HFF-Myc (cell line): ENCODE data around the gene GJA5.

Experiments
- DNase-seq: peaks from one replicate; pipeline ENCODE4 v3.0.0-alpha.2; 2011; ENCODE audit warnings: low read depth; ENCODE audit errors: extremely low read depth
- H3K4me3 ChIP-seq: replicated peaks from 2 replicates; pipeline ENCODE4 v1.5.1; 2011; ENCODE audit warnings: low read depth, mild to moderate bottlenecking, control low read depth, low read length
- TF ChIP-seq, protein P1 (sequence below): IDR thresholded peaks from 2 replicates; pipeline ENCODE4 v1.5.1; 2012; ENCODE audit warnings: mild to moderate bottlenecking, low read depth, low read length, control low read depth; ENCODE audit errors: missing control alignments

Gene GJA5

DNA sequence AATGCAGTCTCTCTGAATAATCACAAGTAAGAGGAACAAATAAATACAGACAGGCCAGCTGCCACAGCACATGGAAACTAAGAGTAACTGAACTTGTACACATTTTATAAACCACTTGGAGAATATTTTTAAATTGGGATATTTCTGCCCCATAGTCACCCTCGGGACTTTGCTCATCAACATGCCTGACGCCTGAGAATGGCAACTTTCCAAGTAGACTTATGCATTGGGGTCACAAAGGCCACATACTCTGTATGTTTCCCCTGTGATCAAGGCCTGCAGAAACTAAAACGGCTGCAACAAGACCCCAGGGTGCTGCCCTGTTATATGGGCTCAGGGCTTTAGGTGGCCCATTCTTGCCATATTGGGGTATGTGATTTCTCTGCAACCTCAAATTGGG is 38.3 kb upstream of the GJA5 start:
- TF ChIP-seq, protein P1, sequence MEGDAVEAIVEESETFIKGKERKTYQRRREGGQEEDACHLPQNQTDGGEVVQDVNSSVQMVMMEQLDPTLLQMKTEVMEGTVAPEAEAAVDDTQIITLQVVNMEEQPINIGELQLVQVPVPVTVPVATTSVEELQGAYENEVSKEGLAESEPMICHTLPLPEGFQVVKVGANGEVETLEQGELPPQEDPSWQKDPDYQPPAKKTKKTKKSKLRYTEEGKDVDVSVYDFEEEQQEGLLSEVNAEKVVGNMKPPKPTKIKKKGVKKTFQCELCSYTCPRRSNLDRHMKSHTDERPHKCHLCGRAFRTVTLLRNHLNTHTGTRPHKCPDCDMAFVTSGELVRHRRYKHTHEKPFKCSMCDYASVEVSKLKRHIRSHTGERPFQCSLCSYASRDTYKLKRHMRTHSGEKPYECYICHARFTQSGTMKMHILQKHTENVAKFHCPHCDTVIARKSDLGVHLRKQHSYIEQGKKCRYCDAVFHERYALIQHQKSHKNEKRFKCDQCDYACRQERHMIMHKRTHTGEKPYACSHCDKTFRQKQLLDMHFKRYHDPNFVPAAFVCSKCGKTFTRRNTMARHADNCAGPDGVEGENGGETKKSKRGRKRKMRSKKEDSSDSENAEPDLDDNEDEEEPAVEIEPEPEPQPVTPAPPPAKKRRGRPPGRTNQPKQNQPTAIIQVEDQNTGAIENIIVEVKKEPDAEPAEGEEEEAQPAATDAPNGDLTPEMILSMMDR: no peak
- H3K4me3 ChIP-seq: no peak overlapping the region
- DNase-seq: no peak

DNA sequence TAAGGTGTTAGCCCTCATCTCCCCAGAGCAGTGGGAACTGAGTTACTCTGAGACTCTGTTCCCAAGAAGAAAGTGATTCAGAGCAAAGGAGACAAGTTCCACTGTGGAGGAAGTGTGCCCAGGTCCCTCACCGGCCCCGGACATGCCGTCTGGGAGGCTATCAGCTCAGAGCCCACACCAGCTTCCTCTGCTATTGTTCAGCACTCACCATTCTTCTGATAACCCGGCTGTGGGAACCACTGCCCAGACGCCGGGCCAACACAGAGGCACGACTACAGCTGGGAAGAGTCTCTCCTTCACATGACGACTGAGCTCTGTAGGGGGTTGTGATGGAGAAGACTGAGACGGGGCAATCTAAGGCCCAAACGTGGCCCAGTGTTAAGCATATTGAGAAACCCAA is 34.2 kb upstream of the GJA5 start:
- DNase-seq: no peak
- TF ChIP-seq, protein P1: no peak
- no peak overlapping the region for H3K4me3 ChIP-seq

DNA sequence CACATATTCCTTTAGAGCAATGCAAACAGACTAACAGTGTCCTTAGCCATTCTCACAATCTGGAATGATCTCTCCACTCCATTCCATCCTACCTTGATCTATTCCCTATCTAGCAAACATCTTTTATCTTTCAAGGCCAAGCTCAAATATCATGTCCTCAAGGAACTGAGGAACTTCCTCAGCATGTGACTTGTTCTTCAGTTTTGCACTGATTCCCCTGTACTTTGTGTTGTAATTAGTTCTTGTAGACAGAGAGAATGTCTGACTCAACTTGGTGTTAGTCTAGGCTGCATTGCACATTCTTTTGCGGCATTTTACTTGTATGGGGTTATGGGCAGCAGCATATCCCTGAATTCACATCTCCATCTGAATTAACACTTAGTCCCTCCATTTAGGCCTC is 31.5 kb upstream of the GJA5 start:
- no peak for DNase-seq
- no peak overlapping the region for H3K4me3 ChIP-seq
- TF ChIP-seq, protein P1: no peak

DNA sequence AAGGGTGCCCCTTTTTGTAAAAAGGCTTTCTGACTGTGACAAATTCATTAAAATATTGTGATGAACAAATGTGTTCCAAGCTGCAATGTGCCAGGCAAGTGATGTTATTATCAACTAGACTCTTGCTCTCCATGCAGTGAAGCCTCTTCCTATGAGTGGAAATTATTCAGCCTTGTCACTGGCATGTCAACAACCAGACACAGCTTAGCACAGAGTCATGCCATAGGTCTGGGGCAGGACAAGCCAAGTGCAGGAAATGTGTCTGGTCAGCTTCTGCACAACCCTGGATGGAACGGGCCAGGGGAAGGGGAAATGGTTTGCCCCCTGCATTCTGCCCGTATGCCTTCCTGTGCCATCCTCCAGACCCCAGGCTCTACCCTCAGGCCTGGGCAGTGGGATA is 27.4 kb upstream of the GJA5 start:
- TF ChIP-seq, protein P1: no peak
- no peak overlapping the region for H3K4me3 ChIP-seq
- DNase-seq: no peak

- no peak for DNase-seq
- TF ChIP-seq, protein P1: no peak
- no peak overlapping the region for H3K4me3 ChIP-seq
Observed at GRCh38 chr1:147786536-147786935, 26.1 kb upstream of the GJA5 start.

- no peak for DNase-seq
- no peak overlapping the region for H3K4me3 ChIP-seq
- TF ChIP-seq, protein P1: no peak
Observed at GRCh38 chr1:147785794-147786506, 25.5 kb upstream of the GJA5 start.

GRCh38 chr1:147784941-147785340 is 24.5 kb upstream of the GJA5 start:
- H3K4me3 ChIP-seq: no peak overlapping the region
- DNase-seq: no peak
- TF ChIP-seq, protein P1: no peak
